CD4-positive, alpha-beta T cell treated with Interleukin-17A for 1 hour (primary cell): ENCODE measurements around the gene ZFAND5.
A peak's percentile ranks its signal among the peaks of the same experiment; 100 is the strongest.

Experiments used
- DNase-seq: peaks from one replicate; pipeline ENCODE4 v3.0.0-alpha.2; 2020

The ZFAND5 gene

GRCh38 chr9:72322259-72322658 is 42.7 kb downstream of the ZFAND5 start:
- no peak for DNase-seq

- no peak for DNase-seq
Measured at GRCh38 chr9:72315510-72316311, 49.3 kb downstream of the ZFAND5 start.

- DNase-seq: no peak
Measured at GRCh38 chr9:72315089-72315509, 49.9 kb downstream of the ZFAND5 start.

- no peak for DNase-seq
Measured at GRCh38 chr9:72313507-72313906, 51.5 kb downstream of the ZFAND5 start.

GRCh38 chr9:72312386-72312987 is 52.5 kb downstream of the ZFAND5 start:
- DNase-seq: no peak

- no peak for DNase-seq
Measured at GRCh38 chr9:72309364-72310133, 55.5 kb downstream of the ZFAND5 start.

- DNase-seq: peak; percentile 4
Measured at GRCh38 chr9:72306761-72307160, 58.2 kb downstream of the ZFAND5 start.

- no peak for DNase-seq
Measured at GRCh38 chr9:72305707-72306106, 59.3 kb downstream of the ZFAND5 start.

GRCh38 chr9:72305102-72305546 is 59.9 kb downstream of the ZFAND5 start:
- peak; percentile 50 for DNase-seq

- DNase-seq: no peak
Measured at GRCh38 chr9:72304538-72304937, 60.5 kb downstream of the ZFAND5 start.
